Measurements from ENCODE around the gene ZFP90. TPM values are rescaled to one million over a fixed set of nuclear protein-coding genes. Genes with fewer than 3 reads are reported as not detected.
"Not testable (repeated sequence)": the region's sequence is repeated elsewhere in the genome, so short reads cannot be mapped to it uniquely, and the experiment has no call there.

The ZFP90 gene
- total RNA-seq, 2 donors from 2014 or later = 9.1 to 20.0 TPM

DNA sequence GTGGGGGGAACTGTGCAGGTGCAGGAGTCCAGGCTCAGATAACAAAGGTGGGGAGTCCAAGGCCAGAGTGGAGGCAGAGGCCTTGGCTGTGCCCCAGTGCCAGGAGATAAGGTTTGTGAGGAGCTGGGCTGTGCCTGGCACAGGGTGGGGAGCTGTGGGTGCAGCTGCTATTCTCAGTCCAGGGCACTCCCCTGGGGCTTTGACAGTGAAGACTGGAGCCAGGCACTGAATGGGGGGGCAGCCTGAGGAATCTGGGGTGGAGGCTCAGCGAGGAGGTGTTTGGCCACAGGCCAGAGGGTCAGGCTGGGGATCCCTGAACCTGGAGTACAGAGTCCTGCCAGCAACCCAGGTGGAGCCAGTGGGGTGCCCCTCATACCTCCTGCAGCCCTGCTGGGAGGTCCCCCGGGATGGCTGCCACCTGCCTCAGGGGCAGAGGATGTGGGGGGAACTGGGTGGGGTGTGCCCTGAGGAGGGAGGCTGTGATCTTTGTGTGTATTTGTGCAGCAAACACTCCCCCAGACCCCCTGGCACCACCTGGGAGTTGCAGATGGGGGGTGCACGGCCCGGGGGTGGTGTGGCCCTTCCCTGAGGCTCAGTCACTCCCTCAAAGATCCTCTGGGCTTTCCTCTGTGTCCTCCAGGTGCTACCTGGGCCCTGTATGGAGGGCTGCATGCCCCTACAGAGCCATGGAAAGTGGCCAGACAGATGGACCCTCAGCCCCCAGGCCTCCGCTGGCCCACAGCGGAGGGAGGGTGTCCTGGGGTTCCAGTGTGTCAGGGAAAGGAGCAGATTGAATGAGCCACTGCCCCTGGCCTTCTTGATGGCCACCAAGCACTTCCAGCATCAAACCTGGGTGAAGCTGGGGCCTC, 46.3 kb upstream of the ZFP90 start:
- DNase-seq (ENCODE audit: low spot score) = no peak
- no peaks in the 10 kb centered on the region for H3K4me1 ChIP-seq
- TF ChIP-seq, protein P1, sequence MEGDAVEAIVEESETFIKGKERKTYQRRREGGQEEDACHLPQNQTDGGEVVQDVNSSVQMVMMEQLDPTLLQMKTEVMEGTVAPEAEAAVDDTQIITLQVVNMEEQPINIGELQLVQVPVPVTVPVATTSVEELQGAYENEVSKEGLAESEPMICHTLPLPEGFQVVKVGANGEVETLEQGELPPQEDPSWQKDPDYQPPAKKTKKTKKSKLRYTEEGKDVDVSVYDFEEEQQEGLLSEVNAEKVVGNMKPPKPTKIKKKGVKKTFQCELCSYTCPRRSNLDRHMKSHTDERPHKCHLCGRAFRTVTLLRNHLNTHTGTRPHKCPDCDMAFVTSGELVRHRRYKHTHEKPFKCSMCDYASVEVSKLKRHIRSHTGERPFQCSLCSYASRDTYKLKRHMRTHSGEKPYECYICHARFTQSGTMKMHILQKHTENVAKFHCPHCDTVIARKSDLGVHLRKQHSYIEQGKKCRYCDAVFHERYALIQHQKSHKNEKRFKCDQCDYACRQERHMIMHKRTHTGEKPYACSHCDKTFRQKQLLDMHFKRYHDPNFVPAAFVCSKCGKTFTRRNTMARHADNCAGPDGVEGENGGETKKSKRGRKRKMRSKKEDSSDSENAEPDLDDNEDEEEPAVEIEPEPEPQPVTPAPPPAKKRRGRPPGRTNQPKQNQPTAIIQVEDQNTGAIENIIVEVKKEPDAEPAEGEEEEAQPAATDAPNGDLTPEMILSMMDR (IDR thresholded peaks at IDR 0.05) = no peak
- no peaks in the 10 kb centered on the region for H3K9me3 ChIP-seq
- H3K27ac ChIP-seq = no peak overlapping the region
- H3K36me3 ChIP-seq = no peaks in the 10 kb centered on the region
- H3K27me3 ChIP-seq = no peaks in the 10 kb centered on the region
- H3K4me3 ChIP-seq = no peak overlapping the region

DNA sequence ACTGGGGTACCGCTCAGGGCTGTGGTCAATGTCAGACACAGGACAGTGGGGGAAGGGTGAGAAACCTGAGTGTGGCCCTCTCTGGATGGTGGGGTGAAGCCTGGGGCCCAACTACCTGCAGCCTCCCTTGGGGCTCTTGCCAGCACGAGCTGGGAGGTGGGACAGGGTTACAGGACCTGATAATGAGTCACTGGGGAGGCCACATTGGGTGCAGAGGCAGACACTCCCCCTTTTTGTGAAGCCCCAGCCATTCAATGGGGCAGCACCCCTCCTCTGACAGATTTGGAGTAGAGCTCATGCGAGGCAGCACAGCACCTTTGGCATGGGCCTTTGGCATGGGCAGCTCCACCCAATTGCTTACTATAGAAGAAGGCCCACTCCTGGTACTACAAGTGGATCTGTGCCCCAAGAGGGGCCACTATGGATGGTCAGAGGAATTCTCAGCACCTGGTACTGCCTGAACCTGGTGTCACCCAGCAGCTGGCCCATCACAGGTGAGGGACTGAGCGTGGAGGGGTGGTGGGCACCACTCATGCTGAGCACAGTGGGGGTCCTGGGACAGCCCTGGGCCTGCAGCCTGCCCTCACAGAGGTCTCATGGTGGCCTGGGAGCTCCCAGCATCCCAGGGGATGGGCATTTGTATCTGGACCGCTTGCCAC, 45.5 kb upstream of the ZFP90 start:
- TF ChIP-seq, protein P1 (IDR thresholded peaks at IDR 0.05) = no peak
- DNase-seq (ENCODE audit: low spot score) = no peak
- H3K36me3 ChIP-seq = no peaks in the 10 kb centered on the region
- H3K9me3 ChIP-seq = no peaks in the 10 kb centered on the region
- no peak overlapping the region for H3K4me3 ChIP-seq
- H3K27ac ChIP-seq = no peak overlapping the region
- no peaks in the 10 kb centered on the region for H3K27me3 ChIP-seq
- H3K4me1 ChIP-seq = no peaks in the 10 kb centered on the region

- H3K9me3 ChIP-seq; H3K4me1 ChIP-seq; H3K27me3 ChIP-seq; H3K4me3 ChIP-seq; H3K27ac ChIP-seq; H3K36me3 ChIP-seq; DNase-seq (ENCODE audit: low spot score): not testable (repeated sequence)
Measured at GRCh38 chr16:68494261-68494660, 44.8 kb upstream of the ZFP90 start.

DNA sequence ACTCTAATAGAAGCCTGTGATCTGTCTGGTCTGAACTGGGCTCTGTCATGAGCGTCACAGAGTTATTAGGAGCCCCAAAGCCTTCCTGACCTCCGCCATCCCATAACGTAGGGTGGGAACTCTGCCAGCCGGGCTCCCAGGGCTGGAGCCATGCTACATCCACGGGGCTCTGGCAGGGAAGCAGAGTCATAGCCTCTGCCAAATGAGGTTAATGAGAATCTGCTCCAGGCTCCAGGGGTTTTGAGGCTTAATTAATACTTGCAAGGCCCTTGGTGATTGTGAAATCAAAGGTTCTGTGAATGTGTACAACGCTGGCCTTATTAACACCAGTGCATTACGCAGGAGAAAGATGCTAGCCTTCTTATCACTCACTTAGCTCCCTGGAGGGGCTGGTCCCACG, 42.4 kb upstream of the ZFP90 start:
- H3K9me3 ChIP-seq = no peaks in the 10 kb centered on the region
- TF ChIP-seq, protein P1 (IDR thresholded peaks at IDR 0.05) = no peak
- H3K36me3 ChIP-seq = no peaks in the 10 kb centered on the region
- H3K27ac ChIP-seq = no peak overlapping the region
- H3K4me1 ChIP-seq = no peaks in the 10 kb centered on the region
- no peak for DNase-seq (ENCODE audit: low spot score)
- H3K4me3 ChIP-seq = no peak overlapping the region
- H3K27me3 ChIP-seq = no peaks in the 10 kb centered on the region

DNA sequence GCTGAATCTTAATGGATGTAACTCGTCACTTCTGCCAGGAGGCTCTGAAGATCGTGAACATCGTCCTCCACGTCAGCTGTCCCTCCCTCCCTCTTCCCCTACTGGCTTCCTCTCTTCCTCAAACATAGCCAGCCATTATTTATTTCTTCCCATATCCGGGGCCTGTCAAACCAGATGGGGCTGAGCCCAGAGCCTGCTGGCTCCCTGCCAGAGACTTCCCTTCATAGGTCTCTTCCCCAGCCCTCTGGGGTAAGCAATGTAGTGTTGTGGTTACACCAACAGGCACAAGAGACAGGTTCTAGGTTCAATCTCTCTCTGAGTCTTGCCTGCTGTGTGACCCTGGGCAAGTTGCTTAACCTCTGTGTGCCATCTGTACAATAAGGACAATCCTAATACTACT, 40.1 kb upstream of the ZFP90 start:
- Histone ChIP-seq H3K27me3 (no peaks in the 10 kb centered on the region), H3K9me3 (no peaks in the 10 kb centered on the region), H3K4me3 (no peak overlapping the region), H3K27ac (no peak overlapping the region), H3K36me3 (no peaks in the 10 kb centered on the region), H3K4me1 (no peaks in the 10 kb centered on the region)
- TF ChIP-seq, protein P1 (IDR thresholded peaks at IDR 0.05) = no peak
- DNase-seq (ENCODE audit: low spot score) = no peak

DNA sequence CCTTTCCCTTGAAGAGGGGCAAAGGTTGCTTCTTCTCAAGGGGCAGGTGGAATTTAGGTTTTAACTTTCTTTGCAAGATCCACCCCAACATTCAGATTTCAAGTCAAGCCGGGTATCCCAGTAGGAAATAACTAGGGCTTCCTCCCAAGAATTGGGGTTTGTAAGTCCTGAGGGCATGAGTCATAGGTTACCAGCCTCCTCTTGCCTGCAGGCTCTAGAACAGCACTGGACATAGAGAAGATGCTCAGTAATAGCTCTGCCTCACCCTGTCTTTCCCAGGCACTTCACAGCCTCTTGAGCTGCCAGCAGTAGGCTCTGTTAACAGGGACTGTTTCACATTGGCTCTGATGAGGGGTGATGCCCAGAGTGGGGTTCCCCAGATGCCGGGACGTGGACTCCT, 35.8 kb upstream of the ZFP90 start:
- no peaks in the 10 kb centered on the region for H3K4me1 ChIP-seq
- DNase-seq (ENCODE audit: low spot score) = no peak
- H3K27me3 ChIP-seq = no peaks in the 10 kb centered on the region
- no peaks in the 10 kb centered on the region for H3K36me3 ChIP-seq
- TF ChIP-seq, protein P1 (IDR thresholded peaks at IDR 0.05) = no peak
- H3K4me3 ChIP-seq = no peak overlapping the region
- H3K27ac ChIP-seq = no peak overlapping the region
- H3K9me3 ChIP-seq = no peaks in the 10 kb centered on the region

Data from right atrium auricular region (tissue), 2 donors.